ENCODE results near the gene ARID5B.
"Not testable (repeated sequence)": the region's sequence is repeated elsewhere in the genome, so short reads cannot be mapped to it uniquely, and the experiment has no call there.

The ARID5B gene

DNA sequence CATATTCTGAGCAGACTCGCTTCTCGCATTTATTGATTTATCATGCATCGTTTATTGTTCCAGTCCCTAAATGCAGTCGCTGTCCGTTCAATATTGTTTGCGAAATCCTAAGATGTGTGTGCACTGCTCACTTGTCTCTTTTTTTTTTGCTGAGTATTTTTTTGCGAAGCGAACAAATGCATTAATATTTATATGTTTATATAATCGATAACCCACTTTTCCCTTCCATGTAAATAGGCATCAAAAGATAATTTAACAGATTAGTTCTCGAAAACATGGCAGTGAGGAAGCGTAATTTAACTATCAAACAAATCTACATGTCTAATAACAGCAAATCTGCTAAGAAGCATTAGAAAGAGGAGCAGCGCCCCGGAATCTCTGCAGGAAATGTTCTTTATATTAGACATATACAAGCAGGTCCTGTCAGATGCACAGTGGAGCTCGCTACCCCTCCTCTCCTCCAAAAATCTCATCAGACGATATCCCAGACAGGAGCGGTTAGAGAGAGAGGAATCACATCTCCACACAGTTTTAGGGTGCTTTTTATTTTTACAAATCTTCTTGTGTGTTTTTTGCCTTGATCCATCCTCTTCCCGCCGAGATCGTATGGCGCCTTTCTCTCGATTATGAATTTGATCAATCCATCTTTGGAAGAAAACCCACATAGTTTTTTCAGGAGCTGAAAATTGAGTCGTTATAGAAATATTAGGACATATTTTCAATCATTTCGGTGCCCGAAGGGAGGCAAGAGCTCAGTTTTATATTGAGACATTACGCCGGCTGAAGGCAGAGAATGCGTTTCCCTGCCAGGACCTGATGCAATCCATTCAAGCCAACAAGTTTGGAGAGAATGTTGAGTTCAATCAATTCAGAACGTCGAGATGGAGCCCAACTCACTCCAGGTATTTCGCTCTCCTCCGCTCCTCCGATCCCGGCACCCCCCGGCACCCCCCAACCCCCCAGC is at the start of gene ARID5B:
ARID5B (plus strand) TSS at position 871 of the 964 bp plus-strand sequence; CDS start at position 882, 11 bp downstream.
- in situ Hi-C loops (cut with HindIII; ENCODE audit: low sequenced_read_pairs): no loop called here

GRCh38 chr10:61852261-61852660 is 49.2 kb upstream of the ARID5B start:
- in situ Hi-C loops (cut with HindIII; ENCODE audit: low sequenced_read_pairs): no loop called here

DNA sequence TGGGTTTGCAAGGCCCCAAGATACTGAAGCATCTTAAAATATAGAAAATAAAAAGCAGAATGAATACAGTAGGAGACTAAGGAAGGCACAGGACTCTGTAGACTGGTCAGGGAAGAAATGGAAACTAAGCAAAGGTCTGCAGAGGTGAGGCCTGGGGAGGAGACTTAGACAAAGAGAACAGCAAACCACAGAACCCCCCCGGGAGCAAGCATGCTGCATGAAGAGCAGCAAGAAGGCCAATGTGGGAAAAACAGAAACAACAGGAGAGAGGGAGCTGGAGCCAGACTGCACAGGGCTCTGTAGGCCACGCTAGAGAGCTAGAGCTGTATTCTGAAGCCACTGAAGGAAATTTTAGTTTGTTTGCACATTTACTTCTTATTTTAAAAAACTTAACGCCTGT is 45.7 kb upstream of the ARID5B start:
- in situ Hi-C loops (cut with HindIII; ENCODE audit: low sequenced_read_pairs): no loop called here

DNA sequence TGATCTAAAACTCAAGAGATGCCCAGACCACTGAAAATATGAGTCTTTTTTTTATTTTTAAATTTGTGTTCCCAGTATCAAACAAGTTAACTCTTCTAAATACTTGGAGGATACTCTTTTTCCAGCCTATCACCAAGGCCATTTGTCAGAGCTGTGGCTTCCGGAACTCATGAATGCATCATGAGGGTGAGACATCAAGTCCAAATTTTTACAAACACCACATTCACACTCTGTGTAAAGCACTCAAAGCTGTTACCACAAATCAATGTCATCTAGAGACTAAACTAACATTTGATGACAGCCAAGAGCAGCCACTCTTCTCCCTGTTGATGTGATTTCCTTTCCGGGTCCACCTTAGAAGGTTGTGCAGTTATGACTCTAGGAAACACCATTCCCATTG is 43.8 kb upstream of the ARID5B start:
- in situ Hi-C loops (cut with HindIII; ENCODE audit: low sequenced_read_pairs): no loop called here

GRCh38 chr10:61859786-61860185 is 41.7 kb upstream of the ARID5B start:
- in situ Hi-C loops (cut with HindIII; ENCODE audit: low sequenced_read_pairs): no loop called here

- in situ Hi-C loops (cut with HindIII; ENCODE audit: low sequenced_read_pairs): no loop called here
These were observed 40.3 kb upstream of the ARID5B start for GRCh38 chr10:61860964-61861758.

GRCh38 chr10:61863981-61864380 is 37.5 kb upstream of the ARID5B start:
- in situ Hi-C loops (cut with HindIII; ENCODE audit: low sequenced_read_pairs): no loop called here

GRCh38 chr10:61866700-61867368 is 34.7 kb upstream of the ARID5B start:
- in situ Hi-C loops (cut with HindIII; ENCODE audit: low sequenced_read_pairs): no loop called here

DNA sequence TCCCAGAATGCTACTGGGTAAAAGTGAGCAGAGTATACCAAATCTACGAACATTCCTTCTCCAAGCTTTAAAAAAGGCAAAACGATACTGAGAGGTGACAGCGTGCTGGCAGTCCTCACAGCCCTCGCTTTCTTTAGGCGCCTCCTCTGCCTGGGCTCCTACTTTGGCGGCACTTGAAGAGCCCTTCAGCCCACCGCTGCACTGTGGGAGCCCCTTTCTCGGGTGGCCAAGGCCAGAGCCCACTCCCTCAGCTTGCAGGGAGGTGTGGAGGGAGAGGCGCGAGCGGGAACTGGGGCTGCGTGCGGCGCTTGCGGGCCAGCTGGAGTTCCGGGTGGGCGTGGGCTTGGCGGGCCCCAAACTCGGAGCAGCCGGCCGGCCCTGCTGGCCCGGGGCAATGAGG is 34.1 kb upstream of the ARID5B start:
- in situ Hi-C loops (cut with HindIII; ENCODE audit: low sequenced_read_pairs): not testable (repeated sequence)

DNA sequence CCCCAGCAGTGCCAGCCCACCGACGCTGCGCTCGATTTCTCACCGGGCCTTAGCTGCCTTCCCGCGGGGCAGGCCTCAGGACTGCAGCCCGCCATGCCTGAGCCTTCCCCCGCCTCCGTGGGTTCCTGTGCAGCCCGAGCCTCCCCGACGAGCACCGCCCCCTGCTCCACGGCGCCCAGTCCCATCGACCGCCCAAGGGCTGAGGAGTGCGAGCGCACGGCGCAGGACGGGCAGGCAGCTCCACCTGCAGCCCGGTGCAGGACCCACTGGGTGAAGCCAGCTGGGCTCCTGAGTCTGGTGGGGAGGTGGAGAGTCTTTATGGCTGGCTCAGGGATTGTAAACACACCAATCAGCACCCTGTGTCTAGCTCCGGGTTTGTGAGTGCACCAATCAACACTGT is 33.7 kb upstream of the ARID5B start:
- in situ Hi-C loops (cut with HindIII; ENCODE audit: low sequenced_read_pairs): not testable (repeated sequence)

DNA sequence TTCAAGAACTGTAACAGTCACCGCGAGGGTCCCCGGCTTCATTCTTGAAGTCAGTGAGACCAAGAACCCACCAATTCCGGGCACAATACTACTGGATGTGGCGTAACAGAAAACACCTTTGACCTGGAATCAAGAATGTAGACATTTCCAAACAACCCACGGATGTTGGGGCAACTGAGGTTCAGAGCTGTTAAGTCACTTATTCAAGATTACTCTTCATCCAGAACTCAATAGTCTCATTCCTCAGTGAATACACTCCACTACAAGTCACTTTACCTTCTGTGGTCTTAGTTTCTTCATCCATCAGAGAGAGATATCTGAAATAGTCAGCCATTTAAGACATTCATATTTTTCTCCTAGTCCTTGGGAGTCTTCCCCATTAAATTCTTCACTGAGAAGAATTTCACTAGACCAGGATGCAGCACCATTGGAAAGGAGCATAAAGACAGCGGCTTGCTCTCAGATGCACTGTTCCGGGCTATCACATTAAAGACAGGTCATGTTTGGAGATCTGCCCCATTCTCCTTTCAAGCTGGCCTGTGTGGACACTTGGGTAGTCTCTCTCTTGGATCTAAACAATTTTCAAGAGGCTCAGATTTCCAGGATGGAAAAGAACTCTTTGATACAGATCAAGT is 32.3 kb upstream of the ARID5B start:
- in situ Hi-C loops (cut with HindIII; ENCODE audit: low sequenced_read_pairs): no loop called here

DNA sequence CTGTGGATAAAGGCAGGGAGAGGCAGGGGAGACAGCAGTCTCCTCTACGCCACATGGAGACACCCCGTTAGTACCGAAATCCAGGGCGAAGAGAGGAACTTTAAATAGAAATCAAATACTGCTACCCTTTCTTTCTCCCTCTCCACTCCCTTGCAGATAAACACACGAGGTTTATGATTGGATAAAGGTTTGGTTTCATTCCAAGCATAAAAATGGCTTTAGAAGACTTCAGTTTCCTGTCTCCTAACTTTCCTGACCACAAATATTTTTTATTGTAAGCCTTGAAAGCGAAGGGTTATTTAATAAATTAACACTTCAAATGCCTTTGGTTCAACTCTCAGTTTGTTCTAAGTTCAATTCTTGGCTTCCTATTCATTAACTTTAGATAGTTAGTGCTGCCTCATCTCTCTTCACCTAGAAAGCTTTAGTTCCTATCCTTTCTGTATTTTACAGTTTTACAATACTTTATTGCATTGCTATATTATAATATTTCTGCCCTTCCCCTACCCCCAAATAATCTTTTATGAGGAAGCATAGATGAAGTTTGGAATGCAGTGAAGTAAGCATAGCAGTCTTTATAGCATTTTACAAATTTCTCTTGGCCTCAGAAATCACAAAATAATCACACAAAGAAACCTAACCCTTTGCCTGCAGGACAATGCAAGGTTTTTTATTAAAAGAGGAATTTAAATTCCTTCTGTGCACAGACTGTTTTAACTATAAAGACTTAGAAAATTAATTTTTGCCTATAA is 31.5 kb upstream of the ARID5B start:
- in situ Hi-C loops (cut with HindIII; ENCODE audit: low sequenced_read_pairs): no loop called here

- in situ Hi-C loops (cut with HindIII; ENCODE audit: low sequenced_read_pairs): no loop called here
These were observed 31.0 kb upstream of the ARID5B start for GRCh38 chr10:61870526-61870895.

DNA sequence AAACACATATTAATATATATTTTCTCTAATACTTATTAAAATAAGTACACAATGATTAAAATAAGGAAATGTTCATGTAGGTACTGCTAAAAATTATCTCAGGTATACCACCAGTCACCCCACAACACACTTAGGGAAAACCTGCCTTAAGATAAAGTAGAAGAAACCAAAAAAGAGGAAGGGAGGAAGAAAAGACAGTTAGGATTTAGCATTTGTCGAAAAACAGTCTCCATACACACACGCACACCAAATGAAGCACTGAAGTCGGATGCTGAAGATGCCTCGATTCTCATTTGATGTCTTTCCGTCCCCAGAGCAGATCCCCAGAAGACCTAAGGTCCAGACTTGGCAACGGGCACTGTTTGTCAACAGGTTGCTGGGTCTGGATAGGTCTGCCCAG is 30.0 kb upstream of the ARID5B start:
- in situ Hi-C loops (cut with HindIII; ENCODE audit: low sequenced_read_pairs): no loop called here

DNA sequence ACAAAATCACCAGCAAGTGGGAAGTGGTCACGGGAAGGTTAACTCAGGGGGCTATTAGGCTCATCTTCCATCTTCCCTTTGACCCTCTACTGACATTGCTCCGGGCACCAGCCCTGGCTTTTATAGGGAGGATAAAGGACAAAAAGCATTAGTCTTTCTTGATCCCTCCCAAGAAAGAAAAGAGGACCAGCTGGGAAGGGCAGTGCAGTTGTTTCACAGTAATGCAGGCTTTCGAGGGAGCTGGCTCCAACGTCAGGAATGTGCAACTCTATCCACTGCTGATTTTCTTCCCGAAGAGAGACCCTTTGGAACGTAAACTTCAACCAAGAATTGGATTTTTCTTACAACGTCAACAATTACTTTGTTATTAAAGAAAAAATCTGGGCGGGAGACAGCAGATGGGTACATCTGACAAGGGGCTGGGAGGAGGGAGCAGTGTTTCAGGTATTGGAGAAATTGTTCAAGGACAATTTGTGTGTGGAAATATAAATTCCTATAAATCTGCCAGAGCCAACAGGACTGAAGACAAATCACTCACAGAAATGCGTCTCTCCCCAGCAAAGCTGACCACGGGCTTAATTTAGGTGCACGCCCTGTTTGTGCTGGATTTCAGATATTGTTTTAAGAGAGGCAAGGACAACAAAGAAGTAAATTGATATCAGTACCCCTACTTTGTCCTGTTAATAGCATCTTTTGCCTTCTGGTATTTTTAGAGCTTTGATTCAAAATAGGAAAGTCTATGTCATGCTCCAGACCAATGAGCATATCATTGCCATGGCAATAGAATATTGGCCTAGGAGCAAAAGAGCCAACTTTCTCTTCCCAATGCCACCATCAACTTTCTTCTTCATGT is 23.4 kb upstream of the ARID5B start:
- in situ Hi-C loops (cut with HindIII; ENCODE audit: low sequenced_read_pairs): no loop called here

GRCh38 chr10:61878740-61879068 is 22.8 kb upstream of the ARID5B start:
- in situ Hi-C loops (cut with HindIII; ENCODE audit: low sequenced_read_pairs): no loop called here

DNA sequence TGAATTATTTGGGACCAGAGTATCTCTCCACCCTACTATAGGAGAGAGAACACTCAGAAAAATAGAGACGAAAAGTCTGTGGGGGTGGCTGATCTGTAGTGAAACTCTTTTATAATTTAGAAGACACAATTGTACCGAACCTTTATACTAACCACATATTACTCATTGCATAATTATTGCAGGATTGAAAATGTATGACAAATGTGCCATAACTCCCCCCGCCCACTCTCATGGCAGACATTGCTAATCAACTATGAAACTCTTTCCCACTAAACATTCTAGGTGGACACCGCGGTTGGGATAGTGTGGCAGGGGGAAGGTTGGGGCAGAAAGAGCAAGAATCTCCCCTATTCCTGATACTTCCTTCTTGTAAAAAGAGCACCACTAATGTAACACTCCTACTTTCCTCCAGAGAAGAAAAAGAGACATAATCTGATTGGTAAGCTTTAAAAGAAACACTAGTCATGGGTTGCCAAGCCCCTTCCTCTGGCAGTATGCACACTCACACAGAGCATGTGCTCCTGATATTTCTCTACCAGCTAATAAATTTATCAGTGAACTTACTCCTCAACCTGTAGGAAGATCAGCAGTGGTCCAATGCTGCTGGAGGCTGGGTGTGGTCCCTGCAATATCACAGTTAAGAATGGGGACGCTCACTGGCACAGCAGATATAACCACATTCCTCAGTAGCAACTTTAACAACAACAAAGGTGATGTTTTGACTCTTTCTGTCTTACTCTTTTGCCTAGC is 18.7 kb upstream of the ARID5B start:
- in situ Hi-C loops (cut with HindIII; ENCODE audit: low sequenced_read_pairs): no loop called here

DNA sequence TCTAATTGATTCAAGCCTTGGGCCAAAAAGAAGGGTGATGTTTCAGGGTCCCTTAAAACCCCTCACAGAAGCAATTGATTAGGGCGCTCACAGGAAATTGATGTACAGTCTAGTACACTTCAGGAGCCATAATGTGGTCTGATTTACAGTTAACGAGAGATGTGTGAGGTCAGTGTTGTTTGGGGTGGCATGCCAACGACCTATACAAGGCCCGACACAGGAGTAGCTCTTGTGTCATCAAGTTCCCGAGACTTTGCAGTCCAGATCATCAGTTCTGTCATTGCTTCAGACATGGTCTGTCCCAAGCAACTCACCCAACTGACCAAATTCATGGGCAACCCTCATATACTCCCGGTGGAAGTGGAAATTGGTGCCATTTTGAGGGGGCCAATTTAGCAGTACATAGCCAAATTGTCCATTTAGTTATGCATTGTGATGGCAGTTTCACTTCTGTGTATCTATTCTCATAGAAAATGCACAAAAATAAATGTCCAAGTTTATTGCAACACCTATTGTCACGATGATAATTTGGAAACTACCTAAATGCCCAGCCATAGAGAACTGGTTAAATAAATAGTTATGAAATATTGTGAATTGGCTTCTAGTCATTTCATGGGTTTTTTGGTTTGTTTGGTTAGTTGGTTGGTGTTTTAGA is 18.0 kb upstream of the ARID5B start:
- in situ Hi-C loops (cut with HindIII; ENCODE audit: low sequenced_read_pairs): no loop called here
